Airway epithelial cell (primary cell): Measurements from ENCODE around the gene MRPL32. TPM values are rescaled to one million over a fixed set of nuclear protein-coding genes. Genes with fewer than 3 reads are reported as not detected.

Experiments used
- total RNA-seq: library from RNA; depleted of rRNA; stranded (reverse); fragments of >200 nt; gene quantifications from 2 replicates; pipeline ENCODE4 v1.2.3, GENCODE V29; 2015

MRPL32 gene
- 44.8 and 53.2 TPM in 2 replicates for total RNA-seq

DNA sequence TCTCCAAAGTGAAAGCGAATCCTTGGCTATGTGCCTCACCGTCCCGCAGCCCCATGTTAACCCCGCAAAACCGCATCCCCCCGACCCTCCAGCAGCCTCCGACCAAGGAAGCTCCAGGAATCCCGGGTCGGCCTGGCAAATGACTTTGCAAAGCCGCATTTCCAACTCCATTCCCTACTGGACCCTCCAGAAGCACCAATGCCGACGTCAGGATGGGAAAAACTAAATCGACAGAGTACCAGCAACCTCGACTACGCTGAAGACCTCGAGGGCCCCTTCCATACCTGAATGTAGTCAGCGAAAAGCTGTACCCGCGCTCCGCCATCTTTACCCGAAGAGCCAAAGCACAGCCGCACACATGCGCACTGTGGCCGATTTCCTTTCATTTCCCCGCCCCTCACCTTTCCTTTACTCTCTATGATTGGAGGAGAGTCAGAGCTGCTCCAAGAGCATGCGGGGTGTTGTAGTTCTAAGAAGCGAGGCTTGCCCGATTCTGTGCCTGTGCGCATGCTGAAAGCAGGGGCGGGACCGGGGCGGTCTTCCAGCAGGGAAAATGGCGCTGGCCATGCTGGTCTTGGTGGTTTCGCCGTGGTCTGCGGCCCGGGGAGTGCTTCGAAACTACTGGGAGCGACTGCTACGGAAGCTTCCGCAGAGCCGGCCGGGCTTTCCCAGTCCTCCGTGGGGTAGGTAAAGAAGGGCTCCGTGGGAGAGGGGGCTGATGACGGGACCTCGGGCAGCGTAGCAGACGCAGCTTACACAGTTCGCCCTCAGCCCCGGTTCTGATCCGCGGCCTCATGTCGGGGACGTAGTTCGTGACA lies at the start of gene MRPL32, which contains the start of gene PSMA2:
MRPL32 (plus strand) TSS at position 543 of the 818 bp plus-strand sequence; CDS start at position 554, 11 bp downstream.
PSMA2 (minus strand) TSS at position 341 of the 818 bp plus-strand sequence; CDS start at position 325, 16 bp downstream.

DNA sequence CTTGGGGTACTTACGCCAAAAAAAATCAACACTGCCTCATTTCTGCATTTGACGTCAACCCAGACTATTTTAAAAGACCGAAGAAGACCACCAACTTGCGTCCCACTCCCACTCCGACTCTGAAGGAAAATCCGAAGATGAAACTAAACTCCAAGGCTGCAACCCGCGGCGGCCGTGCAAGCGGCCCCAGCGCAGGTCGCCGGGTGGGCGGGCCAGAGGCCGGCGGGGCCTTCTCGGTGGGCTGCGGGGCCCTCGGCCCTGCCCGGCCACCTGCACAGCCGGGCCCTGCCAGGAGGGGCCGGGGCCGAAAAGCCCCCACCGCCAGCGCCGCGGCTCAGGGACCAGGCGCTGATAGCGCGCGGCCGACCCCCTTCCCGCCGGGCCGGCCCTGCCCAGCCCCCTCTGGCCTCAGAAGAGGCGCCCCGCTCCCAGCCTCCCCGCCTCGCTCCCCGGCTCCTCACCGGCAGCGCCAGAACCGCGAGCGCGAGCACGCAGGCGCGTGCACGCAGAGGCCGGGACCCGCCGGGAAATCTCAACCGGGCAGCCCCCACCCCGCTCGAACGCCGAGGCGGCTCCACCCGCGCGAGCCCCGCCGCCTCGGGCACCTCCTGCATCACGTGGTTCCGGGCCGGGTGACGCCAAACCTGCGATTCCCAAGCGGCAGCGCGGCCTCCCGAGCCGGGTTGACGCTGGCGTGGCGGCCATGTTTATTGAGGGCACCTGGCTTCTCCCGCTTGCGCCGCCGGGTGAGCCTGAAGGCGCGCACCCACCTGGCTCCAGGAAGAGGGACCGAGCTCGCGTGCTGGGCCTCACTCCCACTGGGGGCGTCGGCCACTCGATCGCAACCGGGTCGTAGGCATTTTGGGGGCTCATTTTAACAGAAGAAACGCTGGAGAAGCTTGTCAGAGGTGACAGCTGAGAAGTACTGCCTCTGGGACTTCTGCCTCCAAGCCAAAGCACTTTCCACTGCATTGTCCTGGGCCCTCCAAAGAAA lies 20.4 kb upstream of the MRPL32 start, which contains the start of gene C7orf25:
C7orf25 (minus strand) TSS at position 617 of the 994 bp plus-strand sequence. CDS start 1,170 bp downstream, outside the sequence.

Other genes with a start within 250 kb of the MRPL32 start
- 3.1 and 7.5 TPM in 2 replicates for gene C7orf25, start 20.3 kb upstream of the MRPL32 start, total RNA-seq
- gene PSMA2, start 202 bp upstream of the MRPL32 start, total RNA-seq: 117 and 121 TPM in 2 replicates
- gene HECW1, start 180.3 kb downstream of the MRPL32 start, total RNA-seq: not detected in 2 replicates